ENCODE data around the gene HOXC4. TPM values are rescaled to one million over a fixed set of nuclear protein-coding genes. Genes with fewer than 3 reads are reported as not detected.
A peak's percentile ranks its signal among the peaks of the same experiment; 100 is the strongest.

The HOXC4 gene
- total and polyA plus RNA-seq, 10 of the 15 experiments (the other 5 are each of a cell fraction or from before 2014, with no cell fraction given) = 1.0 to 11.4 (median 4.2) TPM

GRCh38 chr12:54005853-54006558, 47.6 kb upstream of the HOXC4 start (continued):
- TF ChIP-seq USF2 (IDR thresholded peaks at IDR 0.05; ENCODE audit: borderline replicate concordance, low read depth, low read length) (no peak), MTA3 (IDR thresholded peaks at IDR 0.05; ENCODE audit: borderline replicate concordance, low read length) (no peak), NFYA (IDR thresholded peaks at IDR 0.05; ENCODE audit: borderline replicate concordance, low read depth, low read length) (no peak), PRDM15 (CRISPR knock-in tag; IDR thresholded peaks at IDR 0.05) (no peak), REST (IDR thresholded peaks at IDR 0.05; ENCODE audit: low read depth, low read length) (no peak), TCF7 (IDR thresholded peaks at IDR 0.05; ENCODE audit: borderline replicate concordance) (no peak), SMC3 (IDR thresholded peaks at IDR 0.05; ENCODE audit: borderline replicate concordance, low read length) (peak; percentile 93), ASH2L (IDR thresholded peaks at IDR 0.05; ENCODE audit: borderline replicate concordance, low read depth) (no peak), WRNIP1 (IDR thresholded peaks at IDR 0.05; ENCODE audit: borderline replicate concordance, low read depth, low read length) (no peak), NR2C2 (IDR thresholded peaks at IDR 0.05; ENCODE audit: borderline replicate concordance, control insufficient read depth, insufficient read length, low read depth) (no peak), SKIL (IDR thresholded peaks at IDR 0.05; ENCODE audit: low read depth, poor library complexity, severe bottlenecking) (no peak), RELA (IDR thresholded peaks at IDR 0.05; ENCODE audit: borderline replicate concordance, partially characterized antibody) (no peak), BHLHE40 (IDR thresholded peaks at IDR 0.05; ENCODE audit: borderline replicate concordance in 1 of 2, low read depth in 2 of 2, low read length in 1 of 2) (no peak)
- TF ChIP-seq, protein P1, sequence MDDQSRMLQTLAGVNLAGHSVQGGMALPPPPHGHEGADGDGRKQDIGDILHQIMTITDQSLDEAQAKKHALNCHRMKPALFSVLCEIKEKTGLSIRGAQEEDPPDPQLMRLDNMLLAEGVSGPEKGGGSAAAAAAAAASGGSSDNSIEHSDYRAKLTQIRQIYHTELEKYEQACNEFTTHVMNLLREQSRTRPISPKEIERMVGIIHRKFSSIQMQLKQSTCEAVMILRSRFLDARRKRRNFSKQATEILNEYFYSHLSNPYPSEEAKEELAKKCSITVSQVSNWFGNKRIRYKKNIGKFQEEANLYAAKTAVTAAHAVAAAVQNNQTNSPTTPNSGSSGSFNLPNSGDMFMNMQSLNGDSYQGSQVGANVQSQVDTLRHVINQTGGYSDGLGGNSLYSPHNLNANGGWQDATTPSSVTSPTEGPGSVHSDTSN (IDR thresholded peaks at IDR 0.05; ENCODE audit: insufficient replicate concordance, low read depth, low read length) = no peak

All from GM12878 (cell line).